HG02884 (cell line): ENCODE measurements around the gene ADGRV1.

Experiments
- ATAC-seq: cut with Tn5 transposase; IDR thresholded peaks from one replicate; pipeline ENCODE4 v1.9.1; 2021; ENCODE audit warnings: mild to moderate bottlenecking, moderate library complexity; ENCODE audit not compliant: unreplicated experiment

ADGRV1 gene

DNA sequence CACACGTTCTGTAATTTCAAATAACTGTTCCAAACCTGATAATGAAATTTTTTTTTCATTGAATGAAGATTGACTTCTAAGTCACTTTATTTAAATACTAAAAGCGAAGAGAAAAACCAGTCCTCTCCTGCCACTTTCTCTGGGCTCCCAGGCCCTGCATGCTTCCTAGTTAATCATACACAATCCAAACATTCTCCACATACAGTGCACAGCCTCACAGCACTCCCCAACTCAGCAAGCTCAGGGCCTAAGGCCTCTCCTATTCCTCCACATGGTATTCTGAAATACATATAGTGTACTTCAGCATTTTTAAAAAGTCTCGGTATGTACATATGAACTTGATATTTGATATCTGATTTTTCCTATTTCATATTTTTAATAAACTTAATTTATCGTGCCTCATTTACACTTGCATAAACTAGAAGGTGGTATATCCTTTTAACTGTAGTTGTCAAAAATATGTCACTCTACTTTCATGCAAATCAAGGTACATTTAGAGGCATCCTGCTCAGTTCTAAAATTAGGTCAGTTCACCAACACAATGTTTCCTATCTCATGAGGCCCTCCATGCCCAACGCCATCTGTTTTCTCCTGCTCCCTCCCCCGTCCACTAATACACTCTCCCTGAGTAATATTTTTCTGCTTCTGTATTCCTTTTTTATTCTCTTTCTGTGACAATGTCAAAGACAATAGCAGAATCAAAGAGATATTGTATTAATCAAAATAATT, 617.9 kb downstream of the ADGRV1 start:
- no peak for ATAC-seq

DNA sequence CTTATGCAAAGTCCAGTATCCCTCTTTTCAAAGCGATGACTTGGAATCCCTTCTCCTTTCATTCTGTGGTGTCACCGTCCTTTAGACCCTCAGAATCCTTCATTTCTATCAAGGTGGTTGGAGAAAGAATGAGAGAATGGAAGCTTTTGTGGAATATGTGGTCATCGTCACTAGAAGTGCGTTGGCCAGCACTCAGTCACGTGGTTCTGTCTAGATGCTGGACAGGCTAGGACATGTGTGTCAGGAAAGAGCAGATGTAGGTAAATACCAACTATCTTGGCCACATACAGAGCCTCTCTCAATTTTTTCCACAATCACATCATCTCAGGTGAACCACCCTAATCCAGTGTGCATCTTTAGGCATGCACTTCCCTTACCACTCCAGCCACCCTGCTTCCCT, 618.5 kb downstream of the ADGRV1 start:
- no peak for ATAC-seq

DNA sequence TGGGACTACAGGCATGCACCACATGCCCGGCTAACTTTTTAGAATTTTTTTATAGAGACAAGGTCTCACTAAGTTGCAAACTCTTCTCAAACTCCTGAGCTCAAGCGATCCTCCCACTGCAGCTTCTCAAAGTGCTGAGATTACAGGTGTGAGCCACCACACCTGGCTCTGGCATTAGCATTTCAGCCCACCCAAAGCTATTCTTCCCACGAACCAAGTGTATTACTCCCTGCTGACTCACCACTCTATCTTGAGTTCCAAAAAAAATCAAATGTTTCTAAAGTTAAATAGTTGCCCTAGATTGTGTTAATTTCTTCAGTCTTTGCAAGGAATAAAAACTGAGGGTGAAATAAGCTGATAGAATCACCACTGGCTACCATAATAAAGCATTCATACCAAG, 619.0 kb downstream of the ADGRV1 start:
- ATAC-seq: no peak

DNA sequence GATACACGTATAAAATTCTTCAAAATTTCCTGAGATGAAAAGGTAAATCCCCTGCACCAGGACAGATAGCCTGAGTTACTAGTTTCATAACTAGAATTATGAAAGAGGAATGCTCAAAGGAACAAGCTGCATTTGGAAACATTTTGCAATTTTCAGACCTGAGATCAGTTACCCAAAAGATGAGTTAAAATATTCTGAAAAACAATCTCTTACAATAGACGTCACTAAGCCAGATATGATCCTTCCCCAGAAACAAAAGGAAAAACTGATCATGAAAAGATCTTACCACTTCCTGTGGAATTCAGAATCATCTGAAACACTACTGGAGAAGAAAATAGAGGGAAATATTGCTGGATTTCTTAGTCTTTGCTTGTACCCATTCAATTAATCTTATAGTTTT, 619.9 kb downstream of the ADGRV1 start:
- no peak for ATAC-seq

DNA sequence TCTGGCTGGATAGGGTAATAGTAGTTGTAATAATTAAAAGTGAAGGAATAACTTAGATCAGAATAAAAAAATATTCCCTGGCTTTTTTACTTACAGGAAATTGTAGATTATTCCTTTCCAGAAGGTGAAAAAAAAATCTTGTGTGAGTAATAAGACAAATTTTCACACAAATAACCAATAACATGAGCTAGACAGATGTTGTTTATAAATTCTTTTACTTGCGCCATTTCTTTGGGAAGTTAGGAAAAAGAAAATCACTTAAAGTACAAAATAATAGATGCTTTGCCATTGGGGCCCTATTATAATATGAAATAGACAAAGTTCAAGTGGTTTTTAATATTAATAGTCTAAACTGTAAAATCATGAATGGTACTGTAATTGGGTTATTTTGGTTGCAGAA, 620.4 kb downstream of the ADGRV1 start:
- ATAC-seq: no peak

DNA sequence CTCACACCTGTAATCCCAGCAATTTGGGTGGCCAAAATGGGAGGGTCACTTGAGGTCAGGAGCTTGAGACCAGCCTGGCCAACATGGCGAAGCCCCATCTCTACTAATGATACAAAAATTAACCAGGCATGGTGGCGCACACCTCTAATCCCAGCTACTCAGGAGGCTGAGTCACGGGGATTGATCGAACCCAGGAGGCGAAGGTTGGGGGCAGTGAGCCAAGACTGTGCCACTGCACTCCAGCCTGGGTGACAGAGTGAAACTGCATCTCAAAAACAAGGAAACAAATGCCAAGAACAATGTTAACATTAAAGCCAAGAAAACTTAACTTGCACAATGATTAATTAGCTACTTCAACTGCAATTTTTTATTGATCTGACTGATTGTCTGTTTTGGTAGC, 621.9 kb downstream of the ADGRV1 start:
- no peak for ATAC-seq

DNA sequence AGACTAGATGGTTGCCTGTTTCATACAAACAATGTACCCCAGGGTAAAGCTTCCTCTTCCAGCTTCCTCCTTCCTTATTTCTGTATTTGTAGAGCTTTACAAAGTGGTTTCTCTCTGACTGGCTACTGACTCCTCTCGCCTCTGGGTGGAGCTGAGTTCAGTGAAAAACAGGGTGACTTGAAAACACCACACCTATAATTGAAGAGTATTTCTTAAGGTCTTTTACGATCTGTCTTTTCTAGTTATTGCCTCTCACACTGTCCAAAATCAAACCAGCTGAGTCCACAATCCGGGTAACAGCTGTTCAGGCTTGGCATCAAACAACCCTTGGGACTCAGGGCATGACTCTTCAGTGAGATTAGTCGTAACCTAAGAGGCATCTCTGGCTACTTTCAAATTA, 624.2 kb downstream of the ADGRV1 start:
- peak; percentile 84 for ATAC-seq

DNA sequence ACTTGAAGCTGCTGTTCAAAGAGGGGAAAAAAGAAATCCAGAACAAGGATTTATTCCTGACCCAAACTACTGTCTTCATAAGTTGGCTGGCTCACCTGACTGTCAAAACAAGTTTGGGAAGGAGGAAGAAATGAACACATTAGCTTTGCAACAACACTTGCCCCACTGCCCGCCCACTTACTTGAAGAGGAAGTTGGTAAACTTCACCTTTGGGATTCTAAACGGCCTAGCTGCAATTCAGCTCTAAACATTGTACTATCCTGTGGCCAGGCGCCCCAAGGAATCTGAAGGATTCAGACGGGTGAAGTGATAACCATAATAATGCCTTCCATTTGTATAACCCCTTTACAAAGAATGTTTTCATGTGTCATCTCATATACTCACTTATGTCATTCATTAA, 625.1 kb downstream of the ADGRV1 start:
- ATAC-seq: no peak

DNA sequence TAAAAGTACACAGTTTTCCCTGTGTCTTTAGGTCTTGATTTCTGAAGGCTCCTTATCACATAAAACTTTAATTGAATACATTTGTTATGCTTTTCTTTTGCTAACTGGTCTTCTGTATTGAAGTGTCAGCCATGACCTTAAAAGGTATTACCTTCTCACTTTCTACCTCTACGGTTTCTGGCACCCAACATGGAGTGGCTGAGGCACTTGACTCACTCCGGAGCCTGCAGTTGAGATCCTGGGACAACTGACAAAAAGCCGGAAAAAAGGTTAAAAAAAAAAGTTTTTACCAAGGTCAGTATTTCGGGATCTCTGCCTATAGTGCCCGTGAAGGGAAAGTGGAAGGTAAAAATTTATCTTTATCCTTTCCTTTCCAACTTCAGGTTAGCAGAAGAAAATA, 627.5 kb downstream of the ADGRV1 start:
- no peak for ATAC-seq

DNA sequence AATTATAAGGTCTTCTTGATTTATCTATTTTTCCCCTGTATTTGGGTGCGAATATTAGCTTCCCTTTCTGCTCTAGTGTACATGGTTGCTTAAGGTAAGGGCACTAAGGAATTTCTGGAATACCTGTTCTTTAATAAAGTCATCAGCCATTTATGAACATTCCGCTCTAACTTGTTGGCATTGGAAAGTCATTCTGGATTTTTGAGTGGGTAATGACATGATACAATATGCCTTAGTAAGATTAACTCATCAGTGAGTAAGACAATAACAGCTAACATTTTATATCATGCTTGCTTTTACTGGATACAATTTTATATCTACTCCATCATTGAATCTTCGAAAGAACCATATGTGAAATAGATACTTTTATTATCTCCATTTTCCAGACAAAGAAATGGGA, 628.4 kb downstream of the ADGRV1 start:
- no peak for ATAC-seq

DNA sequence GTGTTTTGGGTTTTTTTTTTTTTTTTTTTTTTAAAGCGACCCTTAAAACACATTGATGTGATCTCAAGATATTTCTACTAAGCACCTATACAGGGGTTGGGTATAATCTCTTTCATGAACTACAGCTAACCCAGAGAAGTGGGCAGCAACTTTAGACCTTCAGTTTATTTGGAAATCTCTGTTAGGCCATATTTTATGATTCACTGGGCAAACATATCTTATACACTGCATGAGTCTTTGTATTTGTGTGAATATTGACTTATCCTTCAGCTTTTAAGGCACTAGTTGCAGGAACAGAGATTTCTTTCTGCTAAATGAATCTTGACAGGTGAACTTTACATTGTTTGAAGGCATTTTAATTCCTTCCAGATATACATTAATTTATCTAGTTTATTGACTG, 630.2 kb downstream of the ADGRV1 start:
- ATAC-seq: no peak

DNA sequence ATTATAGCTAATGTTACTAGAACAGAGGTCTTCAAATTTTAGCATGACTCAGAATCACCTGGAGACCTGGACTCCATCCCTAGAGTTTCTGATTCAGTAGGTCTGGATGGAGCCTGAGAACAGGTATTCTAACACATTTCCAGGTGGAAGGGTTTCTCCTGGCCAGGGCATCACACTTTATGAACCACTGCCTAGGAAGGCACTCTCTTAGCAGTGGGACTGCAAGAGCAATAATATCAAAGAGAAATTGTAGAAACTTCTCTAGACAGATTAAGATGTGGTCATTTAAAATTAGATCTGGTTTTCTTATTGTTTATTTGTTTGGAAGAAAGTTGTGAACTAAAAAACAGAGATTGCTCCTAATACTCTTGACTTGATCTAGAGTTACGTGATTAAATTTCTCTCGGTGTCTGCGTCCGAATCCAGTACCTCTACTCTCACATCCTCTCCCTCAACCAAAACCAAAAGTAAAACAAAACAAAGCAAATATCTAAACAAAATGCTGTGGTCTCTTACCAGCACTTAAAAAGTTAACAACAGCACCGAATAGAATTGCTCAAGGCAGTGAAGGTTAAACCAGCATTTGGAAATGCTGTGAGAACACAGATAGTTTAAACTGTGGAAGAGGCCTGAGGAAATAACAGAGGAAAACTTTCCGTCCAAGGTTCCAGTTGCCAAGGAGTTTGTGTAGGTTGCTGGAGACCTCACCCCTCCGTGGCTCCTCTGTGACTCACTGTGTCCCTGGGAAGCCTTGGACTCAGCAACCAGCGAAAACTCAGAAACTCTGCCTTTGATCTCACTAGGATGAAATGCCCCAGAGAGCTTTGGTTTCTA, 631.1 kb downstream of the ADGRV1 start:
- no peak for ATAC-seq

DNA sequence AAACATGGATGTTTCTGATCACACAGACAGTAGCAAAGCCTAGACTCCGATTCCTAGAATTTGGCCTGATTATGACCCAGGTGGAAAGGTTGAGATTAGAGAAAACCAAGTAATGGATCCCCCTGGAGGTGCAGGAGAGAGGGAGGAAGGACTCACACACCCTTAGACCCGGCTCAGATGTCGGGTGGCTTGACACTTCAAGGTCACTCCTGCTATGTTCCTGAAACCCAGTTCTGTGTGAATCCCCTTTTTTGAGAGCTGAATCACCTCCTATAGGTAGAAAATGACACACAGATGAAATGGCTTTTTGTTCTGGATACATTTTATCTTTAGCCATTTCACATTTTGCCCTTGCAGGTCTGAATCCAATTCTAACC, 631.7 kb downstream of the ADGRV1 start:
- no peak for ATAC-seq

DNA sequence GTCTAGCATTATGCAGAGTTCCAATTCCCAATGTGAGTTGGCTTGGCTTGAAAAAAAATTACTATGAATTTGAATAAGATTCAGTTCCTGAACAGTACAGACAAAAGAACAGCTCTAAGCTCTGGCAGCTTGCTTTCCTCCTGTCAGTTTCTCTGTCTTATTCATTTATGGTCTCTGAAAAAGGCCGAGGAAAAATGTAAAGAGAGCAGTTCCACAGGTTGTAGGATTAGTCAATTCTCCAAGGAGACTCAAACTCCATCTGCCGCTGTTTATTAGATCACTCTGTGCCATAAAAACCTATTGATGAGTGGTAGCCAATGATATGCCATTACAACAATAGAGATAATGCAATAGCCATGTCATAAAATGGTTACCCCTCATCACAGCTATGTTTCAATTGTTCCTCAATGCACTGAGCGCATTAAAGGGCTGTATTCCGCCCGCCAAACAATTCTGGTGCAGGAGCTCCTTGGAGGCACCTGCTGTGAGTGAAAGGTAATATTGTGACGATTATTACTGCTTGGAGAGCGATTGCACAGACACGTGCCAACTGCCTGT, 636.3 kb downstream of the ADGRV1 start:
- no peak for ATAC-seq

DNA sequence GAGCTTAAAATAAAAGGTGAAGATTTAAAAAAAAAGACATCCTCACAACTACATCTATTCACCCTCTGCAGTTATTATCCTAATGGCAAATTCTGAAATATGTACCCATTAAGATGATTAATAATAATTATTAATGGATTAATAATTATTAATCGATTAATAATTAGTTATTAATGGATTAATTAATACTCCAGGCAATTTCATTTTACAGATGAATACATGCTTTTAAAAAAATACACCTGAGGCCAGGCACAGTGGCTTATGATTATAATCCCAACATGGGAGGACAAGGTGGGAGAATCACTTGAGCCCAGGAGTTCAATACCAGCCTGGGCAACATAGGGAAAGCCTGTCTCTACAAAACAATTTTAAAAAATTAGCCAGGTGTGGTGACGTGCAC, 642.1 kb downstream of the ADGRV1 start:
- ATAC-seq: no peak

DNA sequence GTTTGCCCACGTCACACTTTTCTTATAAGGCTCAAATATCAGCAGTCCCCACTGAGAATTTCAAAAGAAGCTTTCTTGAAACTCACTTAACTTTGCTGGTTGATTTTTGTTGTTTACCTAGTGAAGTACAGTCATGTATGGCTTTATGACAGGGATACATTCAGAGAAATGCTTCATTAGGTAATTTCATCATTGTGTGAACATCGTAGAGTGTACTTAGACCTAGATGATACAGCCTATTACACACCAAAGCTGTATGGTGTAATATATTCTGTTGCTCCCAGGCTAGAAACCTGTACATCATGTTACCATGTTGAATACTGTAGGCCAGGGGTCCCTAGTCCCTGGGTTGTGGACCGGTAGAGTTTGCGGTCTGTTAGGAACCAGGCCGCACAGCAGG, 647.5 kb downstream of the ADGRV1 start:
- ATAC-seq: no peak

DNA sequence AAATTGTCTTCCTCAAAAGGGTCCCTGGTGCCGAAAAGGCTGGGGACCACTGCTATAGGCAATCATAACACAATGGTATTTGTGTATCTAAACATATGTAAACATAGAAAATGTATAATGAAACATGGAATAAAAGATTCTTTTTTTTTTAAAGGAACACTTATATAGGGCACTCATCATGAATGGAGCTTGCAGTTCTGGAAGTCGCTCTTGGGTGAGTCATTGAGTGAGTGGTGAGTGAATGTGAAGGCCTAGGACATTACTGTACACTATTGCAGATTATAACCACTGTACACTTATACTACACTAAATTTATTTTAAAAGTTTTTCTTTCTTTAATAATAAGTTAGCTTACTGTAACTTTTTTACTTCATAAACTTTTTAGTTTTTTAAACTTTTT, 648.1 kb downstream of the ADGRV1 start:
- ATAC-seq: no peak

DNA sequence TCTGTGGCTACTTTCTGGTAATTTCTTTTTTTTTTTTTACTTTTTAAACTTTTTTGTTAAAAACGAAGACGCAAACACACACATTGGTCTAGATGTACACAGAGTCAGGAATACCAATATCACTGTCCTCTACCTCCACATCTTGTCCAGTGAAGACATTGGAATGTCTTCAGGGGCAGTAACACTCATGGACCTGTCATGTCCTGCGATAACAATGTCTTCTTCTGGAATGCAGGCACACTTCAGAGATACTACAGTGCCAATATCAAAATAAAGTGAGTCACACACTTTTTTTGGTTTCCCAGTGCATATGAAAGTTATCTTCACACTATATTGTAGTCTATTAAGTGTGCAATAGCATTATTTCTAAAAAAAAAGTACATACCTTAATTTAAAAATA, 648.7 kb downstream of the ADGRV1 start:
- ATAC-seq: no peak

DNA sequence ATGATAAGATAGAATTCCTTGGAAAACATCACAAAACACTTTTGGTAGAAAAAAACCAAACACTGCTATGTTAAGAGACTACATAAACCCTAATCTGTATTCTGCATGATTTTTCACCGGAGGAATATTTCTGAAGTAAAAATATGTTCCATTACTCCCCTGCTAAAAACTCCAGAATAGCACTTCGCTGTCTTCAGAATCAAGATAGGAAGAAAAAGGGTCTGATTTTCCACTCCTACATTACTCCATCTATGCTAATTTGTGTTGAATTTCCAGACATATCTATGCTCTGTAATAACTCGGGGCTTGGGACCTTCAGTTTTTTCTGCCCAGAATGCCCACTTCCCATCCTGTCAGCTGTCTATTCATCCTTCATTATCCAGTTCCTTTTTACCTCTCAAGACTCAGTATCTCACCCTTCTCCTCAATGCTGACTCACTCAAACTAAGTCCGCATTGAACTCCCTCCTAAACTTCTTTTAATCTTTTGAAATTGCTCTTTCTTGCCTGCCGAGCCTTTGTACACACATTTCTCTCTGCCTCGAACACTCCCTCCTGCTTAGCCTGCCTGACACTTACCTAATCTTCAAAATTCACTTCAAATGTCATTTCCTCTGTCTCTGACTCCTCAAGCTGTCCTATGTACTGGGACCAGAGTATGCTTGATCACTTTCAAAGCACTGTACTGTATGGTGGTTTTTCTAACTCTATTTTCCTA, 653.6 kb downstream of the ADGRV1 start:
- no peak for ATAC-seq

DNA sequence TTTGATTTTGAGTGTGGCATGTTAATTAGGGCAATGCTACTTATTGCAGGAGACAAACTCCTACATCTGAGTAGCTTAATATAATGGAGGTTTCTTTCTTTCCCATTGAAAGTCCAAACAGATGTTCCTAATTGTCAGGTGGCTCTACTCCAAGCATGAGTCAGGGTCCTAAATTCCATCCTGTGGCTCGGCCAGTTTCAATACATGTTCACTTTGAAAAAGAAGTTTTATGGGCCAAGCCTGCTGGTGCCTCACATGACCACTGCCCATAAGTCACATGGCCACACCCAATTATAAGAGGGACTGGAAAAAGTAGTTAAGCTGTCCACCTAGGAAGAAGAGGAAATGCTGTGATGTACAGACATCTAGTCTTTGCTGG, 654.1 kb downstream of the ADGRV1 start:
- no peak for ATAC-seq
